ENCODE results near the gene SPRY4.
A peak's percentile ranks its signal among the peaks of the same experiment; 100 is the strongest.

- TF ChIP-seq CTCF (IDR thresholded peaks at IDR 0.05) (no peak), CBFB (CRISPR knock-in tag; IDR thresholded peaks at IDR 0.05; ENCODE audit: low read depth) (no peak), USF1 (CRISPR knock-in tag; IDR thresholded peaks at IDR 0.05) (no peak), ELF4 (CRISPR knock-in tag; IDR thresholded peaks at IDR 0.05; ENCODE audit: low read depth) (no peak), USF2 (CRISPR knock-in tag; IDR thresholded peaks at IDR 0.05) (no peak), NR3C1 (CRISPR knock-in tag; conservative IDR thresholded peaks at IDR 0.05; ENCODE audit: low read depth) (no peak), ATF2 (CRISPR knock-in tag; IDR thresholded peaks at IDR 0.05; ENCODE audit: borderline replicate concordance, low read depth) (no peak), NFE2L1 (CRISPR knock-in tag; IDR thresholded peaks at IDR 0.05) (no peak), CREB1 (CRISPR knock-in tag; IDR thresholded peaks at IDR 0.05) (no peak), ZNF232 (CRISPR knock-in tag; IDR thresholded peaks at IDR 0.05) (no peak), SP1 (CRISPR knock-in tag; conservative IDR thresholded peaks at IDR 0.05) (no peak), PRDM15 (CRISPR knock-in tag; IDR thresholded peaks at IDR 0.05) (no peak), GABPB1 (CRISPR knock-in tag; IDR thresholded peaks at IDR 0.05) (no peak), MAX (CRISPR knock-in tag; IDR thresholded peaks at IDR 0.05) (0 out of 2 replicates have a peak, but pooled peaks have one; percentile 13)
Measured at GRCh38 chr5:142310803-142311202, 14.0 kb downstream of the SPRY4 start.

Data from WTC11 (cell line).